ENCODE measurements around the gene SLC23A2.

- TF ChIP-seq CTCF (IDR thresholded peaks at IDR 0.05) (no peak), POLR2A (IDR thresholded peaks at IDR 0.05) (no peak)
Measured at GRCh38 chr20:5005326-5005725, 4.0 kb upstream of the SLC23A2 start.
